Chondrocyte (in vitro differentiated cells): ENCODE results near the gene IGSF9. TPM values are rescaled to one million over a fixed set of nuclear protein-coding genes. Genes with fewer than 3 reads are reported as not detected.

Experiments
- DNase-seq: peaks from one replicate; pipeline ENCODE4 v3.0.0; 2021; ENCODE audit warnings: mixed read lengths, low spot score
- H3K27ac Mint-ChIP-seq: one replicate; pipeline ENCODE4 v1.8.0; 2021; ENCODE audit warnings: mild to moderate bottlenecking, moderate library complexity, mixed read lengths; ENCODE audit not compliant: unreplicated experiment
- H3K27me3 Mint-ChIP-seq: 2 replicates; pipeline ENCODE4 v1.8.0; 2021; ENCODE audit warnings: low read depth, mixed read lengths
- H3K36me3 Mint-ChIP-seq: 2 replicates; pipeline ENCODE4 v1.8.0; 2021; ENCODE audit warnings: low read depth, mixed read lengths
- H3K4me1 Mint-ChIP-seq: 2 replicates; pipeline ENCODE4 v1.8.0; 2021; ENCODE audit warnings: low read depth, mild to moderate bottlenecking, mixed read lengths
- H3K4me3 Mint-ChIP-seq: one replicate; pipeline ENCODE4 v1.8.0; 2021; ENCODE audit warnings: mild to moderate bottlenecking, moderate library complexity, mixed read lengths; ENCODE audit not compliant: unreplicated experiment
- H3K9me3 Mint-ChIP-seq: 2 replicates; pipeline ENCODE4 v1.8.0; 2021; ENCODE audit warnings: low read depth, mixed read lengths
- total RNA-seq: library from RNA; stranded (reverse); gene quantifications from 3 replicates; pipeline ENCODE4 v1.2.1, GENCODE V29; 2021
- TF ChIP-seq, protein P1 (sequence below): fragments of 200-600 bp; sonication (generic); IDR thresholded peaks from 2 replicates; pipeline ENCODE4 v1.5.0; 2021; ENCODE audit warnings: antibody characterized with exemption, mild to moderate bottlenecking, moderate library complexity

The IGSF9 gene
- total RNA-seq, 1 donor from 2014 or later: not detected

DNA sequence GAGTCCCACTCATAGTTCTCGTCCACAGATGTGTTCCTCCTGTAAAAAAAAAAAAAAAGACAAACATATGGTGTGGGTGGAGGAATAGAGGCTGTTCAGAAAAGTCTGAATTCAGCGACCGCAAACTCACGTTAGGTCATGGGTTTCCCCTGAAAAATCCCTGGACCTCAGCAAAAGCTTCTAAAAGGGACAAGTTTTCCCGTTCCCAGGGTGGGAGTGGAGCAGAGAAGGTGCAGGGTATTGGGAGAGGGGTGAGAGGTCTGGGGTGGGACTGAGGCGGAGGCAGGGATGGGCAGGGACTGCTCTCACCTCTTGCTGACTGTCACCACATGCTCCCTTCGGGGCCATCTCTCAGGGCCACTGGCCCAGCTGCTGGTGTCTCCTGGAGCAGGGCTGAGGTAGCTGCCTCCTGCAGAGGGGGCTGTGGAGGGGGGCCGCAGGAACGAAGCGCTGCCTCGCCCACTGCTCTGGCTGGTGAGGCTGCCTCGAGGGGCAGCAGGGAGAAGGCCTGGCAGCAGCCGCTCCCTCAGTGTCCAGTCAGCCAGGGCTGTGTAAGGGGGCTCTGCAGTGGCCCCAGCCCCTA lies 17.5 kb downstream of the IGSF9 start:
- Mint-ChIP-seq H3K9me3 (no peaks in the 10 kb centered on the region), H3K36me3 (peaks cover 3% of the 10 kb centered on the region), H3K27ac (no peak overlapping the region), H3K4me3 (no peak overlapping the region), H3K27me3 (peaks cover 2% of the 10 kb centered on the region), H3K4me1 (peaks cover 22% of the 10 kb centered on the region)
- TF ChIP-seq, protein P1, sequence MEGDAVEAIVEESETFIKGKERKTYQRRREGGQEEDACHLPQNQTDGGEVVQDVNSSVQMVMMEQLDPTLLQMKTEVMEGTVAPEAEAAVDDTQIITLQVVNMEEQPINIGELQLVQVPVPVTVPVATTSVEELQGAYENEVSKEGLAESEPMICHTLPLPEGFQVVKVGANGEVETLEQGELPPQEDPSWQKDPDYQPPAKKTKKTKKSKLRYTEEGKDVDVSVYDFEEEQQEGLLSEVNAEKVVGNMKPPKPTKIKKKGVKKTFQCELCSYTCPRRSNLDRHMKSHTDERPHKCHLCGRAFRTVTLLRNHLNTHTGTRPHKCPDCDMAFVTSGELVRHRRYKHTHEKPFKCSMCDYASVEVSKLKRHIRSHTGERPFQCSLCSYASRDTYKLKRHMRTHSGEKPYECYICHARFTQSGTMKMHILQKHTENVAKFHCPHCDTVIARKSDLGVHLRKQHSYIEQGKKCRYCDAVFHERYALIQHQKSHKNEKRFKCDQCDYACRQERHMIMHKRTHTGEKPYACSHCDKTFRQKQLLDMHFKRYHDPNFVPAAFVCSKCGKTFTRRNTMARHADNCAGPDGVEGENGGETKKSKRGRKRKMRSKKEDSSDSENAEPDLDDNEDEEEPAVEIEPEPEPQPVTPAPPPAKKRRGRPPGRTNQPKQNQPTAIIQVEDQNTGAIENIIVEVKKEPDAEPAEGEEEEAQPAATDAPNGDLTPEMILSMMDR: no peak
- DNase-seq: no peak

DNA sequence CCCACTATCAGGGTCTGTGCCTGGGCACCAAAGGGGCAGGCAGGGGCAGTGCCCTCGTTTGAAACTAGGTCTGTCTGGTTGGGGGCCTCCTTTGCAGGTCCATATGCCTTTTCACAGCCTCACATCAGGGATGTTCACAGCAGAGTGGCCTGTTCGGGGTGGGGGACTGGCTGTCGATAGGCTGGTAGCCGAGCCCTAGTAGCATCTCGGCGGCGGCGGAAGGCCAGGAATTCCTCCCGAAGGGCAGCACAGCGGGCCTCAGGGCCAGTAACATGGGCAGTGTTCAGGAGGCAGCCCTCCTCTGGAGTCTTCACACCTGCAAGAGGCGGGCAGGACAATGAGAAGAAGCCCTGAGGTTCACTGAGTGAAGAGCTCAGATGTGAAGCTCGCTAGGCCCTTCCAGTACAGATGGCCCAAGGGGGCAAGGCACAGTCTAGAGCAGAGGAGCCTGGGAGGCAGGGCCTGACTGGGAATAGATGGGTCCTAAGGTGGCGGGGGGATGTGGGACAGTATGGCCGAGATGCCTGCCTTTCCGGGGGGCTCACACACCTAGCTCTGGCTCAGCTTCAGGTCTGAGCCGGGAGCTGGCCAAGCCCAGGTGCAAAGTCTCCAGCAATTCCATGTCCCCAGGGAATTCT lies 18.1 kb downstream of the IGSF9 start:
- Mint-ChIP-seq H3K27me3 (peaks cover 2% of the 10 kb centered on the region), H3K27ac (no peak overlapping the region), H3K4me1 (peaks cover 28% of the 10 kb centered on the region), H3K9me3 (no peaks in the 10 kb centered on the region), H3K4me3 (no peak overlapping the region), H3K36me3 (peaks cover 3% of the 10 kb centered on the region)
- TF ChIP-seq, protein P1: no peak
- DNase-seq: no peak

DNA sequence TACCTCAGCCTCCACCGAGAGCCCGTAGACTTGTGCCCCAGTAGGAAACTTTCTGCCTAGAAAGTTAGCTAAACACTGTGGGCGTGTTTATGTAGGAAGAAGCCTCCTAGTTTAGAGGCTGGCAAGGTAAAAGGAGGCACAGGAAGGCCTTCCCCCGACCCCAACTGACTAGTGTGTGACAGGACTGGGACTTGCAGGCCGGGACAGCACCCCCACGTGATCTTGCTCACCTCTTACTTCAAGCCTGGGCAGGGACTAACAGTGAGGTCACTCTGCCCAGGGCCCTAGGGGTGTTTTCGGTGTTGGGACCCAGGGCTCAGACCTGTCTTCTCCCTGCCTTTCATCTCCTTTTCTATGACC lies 19.7 kb downstream of the IGSF9 start:
- H3K27ac Mint-ChIP-seq: peak overlapping the region; percentile 100
- H3K4me3 Mint-ChIP-seq: peak overlapping the region; percentile 99
- H3K36me3 Mint-ChIP-seq: peaks cover 3% of the 10 kb centered on the region
- peaks cover 44% of the 10 kb centered on the region for H3K4me1 Mint-ChIP-seq
- no peaks in the 10 kb centered on the region for H3K9me3 Mint-ChIP-seq
- H3K27me3 Mint-ChIP-seq: peaks cover under 1% of the 10 kb centered on the region
- DNase-seq: no peak
- TF ChIP-seq, protein P1: no peak

DNA sequence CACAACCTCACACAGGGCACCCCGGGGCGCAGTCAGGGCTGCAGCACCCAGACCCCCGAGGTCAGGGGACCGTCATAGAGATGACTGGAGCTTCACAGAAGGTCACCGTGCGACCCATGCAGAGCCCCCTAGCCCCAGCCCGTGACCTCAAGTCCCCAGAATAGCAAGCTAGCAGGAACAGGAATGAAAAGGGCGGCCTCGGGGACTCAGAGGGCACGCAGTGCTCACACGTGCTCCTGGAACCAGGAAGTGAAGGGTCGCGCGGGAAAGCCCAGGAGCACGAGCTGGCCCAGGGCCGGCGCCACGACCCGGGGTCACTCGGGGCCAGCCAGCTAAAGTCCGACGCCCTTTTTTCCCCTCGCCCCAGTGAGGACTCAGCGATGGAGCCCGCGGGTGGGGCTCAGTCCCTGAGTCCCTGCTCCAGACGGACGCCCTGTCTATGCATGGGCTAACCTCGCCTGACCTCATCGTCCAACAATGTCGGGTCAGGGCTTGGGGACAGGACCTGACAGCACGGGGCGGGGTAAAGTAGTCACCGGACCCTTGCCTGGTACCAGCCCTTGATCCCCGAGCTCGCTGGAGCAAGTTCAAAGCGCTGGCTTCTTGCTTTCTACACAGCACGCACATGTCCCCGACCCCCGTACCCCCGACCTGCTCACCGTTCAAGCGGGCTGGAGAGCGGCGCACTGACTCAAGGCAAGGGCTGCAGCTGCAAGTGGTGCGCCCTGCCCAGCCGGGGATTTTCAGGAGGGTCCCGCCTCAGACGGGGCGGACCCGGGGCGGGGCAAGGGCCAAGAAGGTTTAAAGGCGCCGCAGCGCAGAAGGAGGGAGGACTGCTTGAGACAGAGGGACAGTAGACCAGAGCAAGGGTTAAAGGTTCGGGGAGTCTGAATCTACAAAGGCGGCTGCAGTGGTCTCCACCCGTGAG lies 20.4 kb downstream of the IGSF9 start, which contains the start of gene TAGLN2:
TAGLN2 (minus strand) TSS at position 717 of the 928 bp plus-strand sequence. CDS start 4,998 bp downstream, outside the sequence.
- DNase-seq: no peak
- Mint-ChIP-seq H3K36me3 (peaks cover 3% of the 10 kb centered on the region), H3K27me3 (no peaks in the 10 kb centered on the region), H3K27ac (peak within 1 kb of the TSS; percentile 100), H3K9me3 (no peaks in the 10 kb centered on the region), H3K4me3 (peak within 1 kb of the TSS; percentile 99), H3K4me1 (peaks cover 51% of the 10 kb centered on the region)
- TF ChIP-seq, protein P1: no peak
